GM12892 (cell line): ENCODE results near the gene SEMA6D.

Experiments used
- POLR2A ChIP-seq: IDR thresholded peaks from 2 replicates; pipeline ENCODE4 v1.6.1; 2011; ENCODE audit warnings: low read depth, low read length, control low read depth
- POLR2AphosphoS5 ChIP-seq: IDR thresholded peaks from 2 replicates; pipeline ENCODE4 v1.6.1; 2011; ENCODE audit warnings: low read depth, low read length, control low read depth
- TAF1 ChIP-seq: IDR thresholded peaks from 2 replicates; pipeline ENCODE4 v1.6.1; 2011; ENCODE audit warnings: low read depth, mild to moderate bottlenecking, control low read depth, low read length, borderline replicate concordance

DNA sequence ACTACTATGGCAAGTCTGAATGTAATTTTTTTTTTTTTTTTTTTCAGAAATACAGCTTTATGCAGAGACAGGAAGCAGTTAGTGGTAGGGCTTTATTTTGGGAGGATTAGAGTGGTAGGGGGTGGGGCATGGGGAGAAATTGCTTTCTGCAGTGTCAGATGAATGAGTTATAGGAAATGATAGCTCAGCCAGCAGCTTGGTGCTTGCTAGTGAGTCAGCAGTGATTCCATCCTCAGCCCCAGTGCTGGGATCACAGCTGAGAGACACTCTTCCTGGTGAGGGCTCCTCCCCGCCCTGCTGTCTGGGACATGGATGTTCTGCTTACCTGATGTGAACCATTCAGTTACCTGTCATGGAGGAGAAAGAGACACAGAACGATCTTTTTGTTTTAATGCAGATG lies 39.6 kb downstream of the SEMA6D start:
- TF ChIP-seq POLR2A, result no peak
- TF ChIP-seq POLR2AphosphoS5, result no peak
- no peak for TF ChIP-seq TAF1
